Stimulated activated CD8-positive, alpha-beta memory T cell treated with anti-CD3 and anti-CD28 coated beads, Interleukin-4, amount 100 ng/mL, for 1 hour (primary cell): ENCODE results near the gene UBXN10.
"Not testable (repeated sequence)": the region's sequence is repeated elsewhere in the genome, so short reads cannot be mapped to it uniquely, and the experiment has no call there.

Experiments used
- DNase-seq, 2 donors: peaks; one replicate each; pipeline ENCODE4 v3.0.0-alpha.2; 2020; ENCODE audit warnings: low read depth in 2 of 2, low spot score in 1 of 2

UBXN10 gene

GRCh38 chr1:20199403-20199802 lies 13.5 kb downstream of the UBXN10 start:
- DNase-seq = no peak

DNA sequence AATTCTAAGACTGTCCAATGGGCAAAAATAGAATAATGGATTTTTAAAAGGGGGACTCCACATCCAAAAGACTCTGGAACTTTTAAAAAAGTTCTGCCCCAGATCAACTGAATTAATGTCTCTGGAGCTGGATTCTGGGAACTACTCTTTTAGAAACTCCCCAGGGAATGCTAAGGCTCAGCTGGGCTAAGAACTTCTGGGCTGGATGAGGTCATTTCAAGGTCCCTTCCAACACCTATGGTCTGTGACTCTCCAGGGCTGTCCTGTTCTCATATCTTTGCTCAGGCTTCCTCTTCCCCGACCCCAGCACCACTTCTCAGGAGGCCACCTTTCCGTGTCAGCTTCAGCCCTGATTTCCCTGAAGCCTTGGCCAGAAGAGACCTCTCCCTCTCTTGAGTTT lies 13.9 kb downstream of the UBXN10 start:
- DNase-seq = no peak

DNA sequence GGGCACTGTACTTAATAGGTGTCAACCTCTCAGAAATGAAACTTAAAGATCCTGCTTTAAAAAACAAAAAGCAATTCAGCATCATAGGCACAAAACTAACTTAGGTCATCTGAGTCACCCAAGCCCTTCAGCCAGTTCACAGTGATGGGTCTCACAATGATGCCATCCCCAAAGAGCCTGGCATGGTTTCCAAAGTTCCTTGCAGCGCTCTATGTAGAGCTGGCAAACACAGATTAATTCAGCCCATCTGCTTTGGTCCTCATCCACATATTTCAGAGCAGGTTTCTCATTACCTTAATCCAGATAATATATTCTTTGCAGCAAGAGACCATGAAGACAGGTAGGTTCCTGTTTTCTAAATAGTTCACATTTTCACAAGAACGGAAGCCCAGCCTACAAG lies 15.1 kb downstream of the UBXN10 start:
- DNase-seq = no peak

DNA sequence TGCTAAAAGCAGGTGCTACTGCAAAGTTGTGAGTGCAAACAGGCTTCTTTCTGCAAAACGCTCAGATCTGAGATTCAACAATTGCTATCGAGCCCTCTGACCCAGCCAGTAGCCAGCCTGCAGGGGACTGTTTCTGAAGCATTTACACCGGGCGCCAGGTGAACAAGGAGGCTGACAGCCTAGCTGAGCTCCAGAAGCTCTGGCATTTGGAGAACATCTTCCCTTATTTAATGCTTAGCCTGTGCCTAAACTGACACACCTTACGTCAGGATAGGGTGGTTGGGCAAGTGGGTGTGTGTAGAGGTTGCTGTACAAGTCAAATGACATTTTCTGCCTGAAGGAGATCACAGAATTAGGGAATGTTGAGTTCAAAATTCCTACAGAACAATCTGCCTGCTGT lies 16.3 kb downstream of the UBXN10 start:
- no peak for DNase-seq

DNA sequence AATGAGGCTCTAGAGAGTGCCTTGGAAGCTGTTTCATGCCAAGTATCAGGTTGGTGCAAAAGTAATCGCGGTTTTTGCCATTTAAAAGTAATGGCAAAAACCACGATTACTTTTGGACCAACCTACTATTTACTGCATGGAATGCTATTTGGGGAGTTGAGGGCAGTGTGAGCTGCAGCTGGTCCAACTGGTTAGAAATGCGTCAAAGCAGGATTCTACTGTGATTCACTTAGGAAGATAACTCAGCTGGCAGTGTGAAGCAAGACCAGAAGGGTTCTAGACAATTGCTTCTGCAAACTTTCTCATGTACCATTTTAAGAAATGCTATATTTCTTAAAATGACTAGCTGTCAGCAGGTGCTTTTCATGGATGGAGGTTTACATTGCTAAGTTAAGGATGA lies 21.6 kb downstream of the UBXN10 start:
- DNase-seq = no peak

DNA sequence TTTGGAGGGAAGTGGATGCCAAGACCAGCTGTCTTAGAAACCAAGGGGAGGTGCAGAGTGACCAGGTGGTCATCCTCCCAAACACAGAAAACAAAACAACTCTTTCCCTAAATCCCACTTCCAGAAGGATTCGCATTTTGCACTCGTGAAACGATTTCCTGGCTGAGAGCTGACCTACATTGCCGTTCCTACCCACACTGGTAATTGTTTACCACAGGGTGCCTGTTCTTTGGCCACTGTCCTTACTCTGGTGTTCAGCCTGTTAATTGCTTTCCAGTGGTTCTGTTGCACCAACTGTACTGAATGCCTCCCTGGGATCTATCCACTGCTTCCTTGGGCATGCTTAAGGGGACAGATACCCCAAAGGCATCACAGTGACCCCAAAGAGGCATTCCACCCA lies 23.6 kb downstream of the UBXN10 start:
- DNase-seq = no peak

GRCh38 chr1:20210736-20211460 lies 25.0 kb downstream of the UBXN10 start:
- no peak for DNase-seq

GRCh38 chr1:20211511-20211931 lies 25.6 kb downstream of the UBXN10 start:
- no peak for DNase-seq

DNA sequence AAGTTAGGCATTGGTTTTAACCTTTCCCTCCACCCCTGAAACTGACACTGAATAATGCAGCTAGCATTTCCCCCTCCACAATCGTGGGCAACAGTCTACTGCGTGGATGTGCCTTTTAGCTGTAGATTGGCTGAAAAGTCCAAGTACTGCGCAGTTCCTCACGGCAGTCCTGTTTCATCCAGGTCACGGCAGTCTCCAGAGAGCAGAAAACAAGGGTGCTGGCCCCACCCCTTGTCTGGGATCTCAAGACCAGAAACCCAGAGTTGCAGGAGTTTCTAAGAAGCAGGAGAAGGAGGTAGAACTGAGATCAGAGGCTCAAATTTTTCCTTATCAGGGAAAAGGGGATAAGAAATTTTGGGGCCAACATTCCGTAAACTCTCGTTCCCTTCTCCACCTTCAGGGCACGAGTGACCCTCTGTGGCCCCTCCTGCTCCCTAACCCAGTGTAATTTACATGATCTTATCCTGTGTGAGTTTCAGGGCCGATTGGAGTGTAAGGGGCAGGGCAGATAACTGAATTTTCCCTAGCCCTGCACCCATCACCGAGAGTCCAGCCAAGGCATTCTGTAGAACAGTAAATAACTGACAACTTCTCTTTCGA lies 26.3 kb downstream of the UBXN10 start:
- no peak for DNase-seq

DNA sequence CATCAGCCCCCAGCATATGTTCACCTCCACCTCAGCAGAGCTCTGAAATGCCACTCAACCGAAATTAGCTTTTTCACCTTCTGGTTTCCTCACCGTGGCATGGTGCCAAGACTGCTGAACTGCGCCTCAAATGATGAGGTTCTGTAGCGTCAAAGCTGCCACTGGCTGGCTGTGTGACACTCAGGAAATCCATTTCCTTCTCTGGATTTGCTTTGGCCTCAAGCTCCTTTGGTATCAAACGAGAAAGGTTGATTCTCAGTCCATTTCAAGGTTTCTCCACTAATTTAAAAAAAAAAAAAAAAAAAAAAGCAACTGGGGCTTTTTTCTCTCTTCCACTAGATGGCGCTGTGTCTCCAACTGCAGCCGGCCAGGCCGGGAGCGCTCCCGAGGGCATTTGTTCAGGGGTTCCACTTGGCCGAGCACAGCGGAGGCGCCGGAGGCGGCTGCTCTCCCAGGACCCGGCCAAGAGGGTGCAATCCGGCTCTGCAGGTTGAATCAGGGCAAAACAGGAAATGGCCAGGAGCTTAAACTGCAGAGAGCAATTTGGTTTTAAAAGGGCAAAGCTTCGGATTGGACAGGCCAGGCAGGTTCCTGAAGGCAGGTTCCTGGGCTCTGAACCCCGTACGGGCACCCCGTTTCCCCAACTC lies 26.9 kb downstream of the UBXN10 start:
- DNase-seq = peak; percentile 10 to 16

- no peak for DNase-seq
Observed at GRCh38 chr1:20215716-20216115, 29.8 kb downstream of the UBXN10 start.

- DNase-seq = no peak
Observed at GRCh38 chr1:20216574-20216973, 30.7 kb downstream of the UBXN10 start.

DNA sequence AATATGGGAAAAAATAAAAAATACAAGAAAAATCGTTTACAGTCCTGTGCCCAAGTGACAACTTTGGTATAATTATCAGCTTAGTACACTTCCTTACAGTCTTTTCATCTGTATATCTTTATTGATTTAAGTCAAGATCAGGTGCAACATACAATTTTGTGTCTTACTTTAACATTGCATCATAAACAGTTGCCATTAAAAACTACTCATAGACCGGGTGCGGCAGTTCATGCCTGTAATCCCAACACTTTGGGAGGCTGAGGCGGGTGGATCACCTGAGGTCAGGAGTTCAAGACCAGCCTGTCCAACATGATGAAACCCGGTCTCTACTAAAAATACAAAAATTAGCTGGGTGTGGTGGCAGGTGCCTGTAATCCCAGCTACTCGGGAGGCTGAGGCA lies 33.2 kb downstream of the UBXN10 start:
- DNase-seq = not testable (repeated sequence)

DNA sequence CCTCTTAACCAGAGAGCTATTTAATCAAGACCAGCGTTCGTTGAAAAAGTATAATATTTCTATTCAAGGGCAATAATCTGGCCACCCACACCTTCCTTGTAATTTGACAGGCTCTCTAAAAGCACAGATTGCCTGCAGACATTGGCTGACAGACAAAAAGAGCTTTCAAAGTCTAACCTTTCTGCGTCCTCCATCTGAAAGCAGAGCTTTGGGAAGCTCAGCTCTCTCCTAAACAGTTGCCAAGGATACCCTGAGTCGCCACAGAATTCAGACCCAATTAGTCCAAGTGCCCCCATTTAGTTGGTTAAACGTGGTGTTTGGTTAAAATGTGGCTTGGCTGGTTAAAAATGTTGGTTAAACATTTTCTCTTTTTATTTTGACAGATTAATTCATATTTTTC lies 34.1 kb downstream of the UBXN10 start:
- DNase-seq = no peak

DNA sequence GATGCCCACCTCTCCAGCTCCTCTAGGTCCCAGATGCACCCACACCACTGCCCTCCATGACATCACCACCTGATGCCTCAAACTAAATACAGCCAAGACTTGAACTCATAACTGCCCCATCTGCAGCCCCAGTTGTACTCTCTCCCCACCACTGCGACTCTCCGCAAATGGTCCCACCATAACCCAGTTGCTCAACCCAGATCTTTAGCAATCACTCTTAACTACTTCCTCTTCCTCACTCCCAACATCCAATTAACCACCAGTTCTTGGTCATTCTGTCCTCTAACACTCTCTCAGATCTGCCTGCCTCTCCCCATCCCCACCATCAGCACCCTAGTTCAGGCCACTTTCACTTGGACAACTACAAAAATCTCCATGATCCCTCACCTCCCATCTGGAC lies 37.2 kb downstream of the UBXN10 start:
- DNase-seq = no peak

GRCh38 chr1:20223551-20224419 lies 37.9 kb downstream of the UBXN10 start:
- no peak for DNase-seq

DNA sequence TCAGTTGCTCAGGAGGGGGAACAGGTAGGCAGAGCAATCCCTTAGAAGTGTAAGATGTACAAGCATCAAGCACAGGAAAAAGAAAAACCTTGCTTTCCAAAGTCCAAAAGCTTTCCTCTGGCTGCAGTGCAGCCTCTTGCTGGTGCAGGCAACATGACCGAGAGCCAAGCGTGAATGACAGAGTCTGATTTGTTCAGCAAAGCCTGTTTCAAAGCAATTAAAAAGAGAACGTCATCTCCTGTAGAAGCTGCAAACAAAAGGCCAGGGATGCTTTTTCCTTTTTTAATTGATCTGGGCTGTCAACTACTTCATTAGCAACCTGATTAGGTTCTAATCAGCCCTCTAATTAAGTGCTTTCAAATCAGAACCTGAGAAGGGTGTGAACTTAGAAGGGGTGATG lies 38.6 kb downstream of the UBXN10 start:
- no peak for DNase-seq

- no peak for DNase-seq
Observed at GRCh38 chr1:20227704-20228103, 41.8 kb downstream of the UBXN10 start.

DNA sequence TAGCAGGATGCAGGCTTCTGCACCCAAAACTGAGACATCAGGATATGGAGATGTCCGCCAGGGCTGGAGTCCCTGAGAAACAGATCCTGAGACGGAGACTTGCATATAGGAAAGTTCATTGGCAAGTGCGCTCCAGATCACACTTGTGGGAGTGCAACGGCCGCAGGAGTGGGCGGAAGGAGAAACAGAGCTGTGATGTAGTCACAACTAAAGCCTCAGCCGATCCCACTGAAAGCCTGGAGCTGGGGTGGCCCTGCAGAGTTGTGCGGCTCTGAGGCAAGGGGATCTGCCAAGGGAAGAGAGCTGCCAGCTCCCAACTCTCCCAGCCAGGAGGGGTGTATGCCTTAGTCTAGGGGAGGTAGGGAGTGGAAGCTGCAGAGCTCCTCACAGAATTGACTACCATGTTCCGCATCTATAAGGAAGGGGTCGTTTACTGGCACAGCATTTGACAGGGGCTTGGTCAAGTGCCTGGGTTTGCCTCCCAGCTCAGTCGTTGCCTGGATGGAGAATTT lies 42.5 kb downstream of the UBXN10 start:
- no peak for DNase-seq

- no peak for DNase-seq
Observed at GRCh38 chr1:20229171-20229570, 43.3 kb downstream of the UBXN10 start.

- not testable (repeated sequence) for DNase-seq
Observed at GRCh38 chr1:20232564-20232963, 46.7 kb downstream of the UBXN10 start.
